Mucosa of descending colon (tissue), 3 donors: ENCODE measurements around the gene NTRK3. TPM values are rescaled to one million over a fixed set of nuclear protein-coding genes. Genes with fewer than 3 reads are reported as not detected.

Experiments
- ATAC-seq: fragments of 200-7000 bp; cut with Tn5 transposase; one replicate; pipeline ENCODE4 v1.9.1; 2020; ENCODE audit warnings: mild to moderate bottlenecking, moderate library complexity
- DNase-seq, 3 donors: peaks; one replicate each; pipeline ENCODE4 v3.0.0-alpha.2; 2020
- H3K36me3 ChIP-seq: fragments of 200-600 bp; one replicate; pipeline ENCODE4 v1.8.0; 2021; ENCODE audit warnings: low read depth, mild to moderate bottlenecking
- H3K4me1 ChIP-seq: fragments of 200-600 bp; one replicate; pipeline ENCODE4 v1.8.0; 2021; ENCODE audit warnings: low read depth, mild to moderate bottlenecking
- H3K4me3 ChIP-seq: fragments of 200-600 bp; one replicate; pipeline ENCODE4 v1.8.0; 2021; ENCODE audit warnings: mild to moderate bottlenecking
- H3K9me3 ChIP-seq: fragments of 200-600 bp; one replicate; pipeline ENCODE4 v1.8.0; 2021; ENCODE audit warnings: mild to moderate bottlenecking
- CTCF ChIP-seq: fragments of 200-600 bp; IDR thresholded peaks from one replicate; pipeline ENCODE4 v1.8.0; 2022; ENCODE audit warnings: antibody characterized with exemption, mild to moderate bottlenecking
- intact Hi-C, 2 donors: fragments of 100-400 bp; cut with DNase I in 1 of 2; cut with micrococcal nuclease in 1 of 2; formaldehyde crosslinking; loops; one replicate each; pipeline versions ENCODE4 v1.11.0 to v1.11.1; 2022; cut with DNase I, micrococcal nuclease
- total RNA-seq, 3 donors: library from RNA; stranded (reverse); fragmentation: NEBNext Ultra II Directional in 2 of 3; extraction: Animal tissue kit (Norgen Biotek cat#: 25700) in 2 of 3; gene quantifications; one replicate each; pipeline versions ENCODE4 v1.2.1 to v1.2.4, GENCODE V29; 2021 to 2023
- donor health status: DM: no; HTN: no; CAD: no; lungs with moderate emphysema.
- donor health status: DM: no; HTN: no; CAD: no.
- donor health status: DM: no; HTN: yes; CAD: no.

Gene NTRK3
- total RNA-seq, 3 donors from 2014 or later: 0.78 to 2.8 (median 2.1) TPM

GRCh38 chr15:87930457-87930856 lies 326.1 kb downstream of the NTRK3 start:
- ATAC-seq (no peak), DNase-seq (no peak)
- no peaks in the 10 kb centered on the region for H3K9me3 ChIP-seq
- H3K4me1 ChIP-seq: no peaks in the 10 kb centered on the region
- intact Hi-C loops: no loop called here
- TF ChIP-seq CTCF: no peak
- H3K4me3 ChIP-seq: no peak overlapping the region
- no peaks in the 10 kb centered on the region for H3K36me3 ChIP-seq

DNA sequence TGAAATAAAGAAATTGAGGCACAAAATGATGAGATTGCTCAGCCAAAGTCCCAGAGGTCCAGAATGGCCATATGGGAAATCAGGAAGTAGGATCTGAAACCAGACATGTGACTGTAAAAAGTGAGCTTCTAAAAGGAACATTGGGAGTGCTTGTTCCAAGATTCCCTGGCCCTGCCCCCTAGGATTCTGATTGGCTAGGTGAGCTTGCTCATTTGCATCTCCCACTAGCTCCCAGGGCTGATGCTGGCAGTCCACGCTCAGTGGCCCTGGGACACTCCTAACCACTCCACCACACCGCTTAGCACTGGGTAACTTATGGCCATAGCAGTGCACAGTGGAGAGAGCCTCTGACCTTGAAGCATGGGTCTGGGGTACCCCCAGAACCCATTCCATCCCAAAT lies 326.7 kb downstream of the NTRK3 start:
- Histone ChIP-seq H3K4me1 (no peaks in the 10 kb centered on the region), H3K4me3 (no peak overlapping the region), H3K36me3 (no peaks in the 10 kb centered on the region), H3K9me3 (no peaks in the 10 kb centered on the region)
- DNase-seq (no peak), ATAC-seq (no peak)
- TF ChIP-seq CTCF: no peak
- intact Hi-C loops: no loop called here

DNA sequence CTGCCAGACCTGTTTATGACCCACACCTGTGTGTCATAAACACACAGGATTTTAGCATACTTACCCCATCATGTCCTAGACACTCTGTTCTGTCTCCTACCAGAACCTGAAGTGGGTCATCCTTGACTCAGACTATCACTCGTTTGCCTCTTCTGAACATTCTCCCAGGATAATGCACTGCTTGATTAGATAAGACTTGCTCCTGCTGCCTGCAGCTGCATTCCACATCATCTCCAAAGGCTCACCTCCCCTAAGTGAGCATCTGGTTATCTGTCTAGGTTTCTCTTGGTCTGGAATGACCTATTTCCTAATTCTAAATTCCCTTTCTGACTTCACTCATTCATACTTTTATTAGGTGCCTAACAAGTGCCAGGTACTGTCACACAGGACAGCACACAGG lies 332.1 kb downstream of the NTRK3 start:
- H3K4me1 ChIP-seq: no peaks in the 10 kb centered on the region
- DNase-seq (no peak), ATAC-seq (no peak)
- H3K4me3 ChIP-seq: no peak overlapping the region
- H3K36me3 ChIP-seq: no peaks in the 10 kb centered on the region
- no peak for TF ChIP-seq CTCF
- no peaks in the 10 kb centered on the region for H3K9me3 ChIP-seq
- intact Hi-C loops: no loop called here

DNA sequence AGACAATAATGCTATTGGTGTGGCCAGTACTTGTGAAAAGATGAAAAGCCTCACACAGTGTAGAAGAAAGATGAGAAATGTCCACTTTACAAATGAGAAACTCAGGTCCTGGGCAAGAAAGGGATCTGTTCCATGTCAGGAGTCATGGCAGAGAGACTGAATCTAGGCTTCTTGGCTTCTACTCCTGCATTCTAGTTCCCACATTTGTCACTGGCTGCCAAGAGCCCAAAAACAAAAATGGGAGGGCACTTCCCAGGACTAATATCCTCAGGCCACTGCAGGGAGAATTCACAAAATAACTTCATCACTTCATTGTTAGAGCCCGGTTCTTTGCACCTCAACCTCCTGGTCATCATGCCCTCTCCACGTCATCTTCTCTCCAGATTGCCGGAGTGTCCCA lies 337.5 kb downstream of the NTRK3 start:
- Histone ChIP-seq H3K4me3 (no peak overlapping the region), H3K9me3 (no peaks in the 10 kb centered on the region), H3K4me1 (no peaks in the 10 kb centered on the region), H3K36me3 (no peaks in the 10 kb centered on the region)
- DNase-seq (no peak), ATAC-seq (no peak)
- intact Hi-C loops: no loop called here
- no peak for TF ChIP-seq CTCF

DNA sequence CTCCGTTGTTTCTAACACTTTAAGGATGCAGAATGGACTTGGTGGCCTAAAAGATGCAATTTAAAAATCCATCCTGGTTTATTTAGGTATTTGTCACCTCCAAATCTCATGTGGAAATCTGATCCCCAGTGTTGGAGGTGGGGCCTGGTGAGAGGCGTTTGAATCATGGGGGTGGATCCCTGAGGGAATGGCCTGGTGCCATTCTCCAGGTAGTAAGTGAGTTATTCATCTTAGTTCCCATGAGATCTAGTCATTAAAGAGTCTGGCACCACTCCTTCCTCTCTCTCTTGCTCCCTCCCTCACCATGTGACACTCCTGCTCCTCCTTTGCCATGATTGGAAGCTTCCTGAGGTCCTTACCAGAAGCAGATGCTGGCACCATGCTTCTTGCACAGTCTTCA lies 339.1 kb downstream of the NTRK3 start:
- Histone ChIP-seq H3K4me1 (no peaks in the 10 kb centered on the region), H3K9me3 (no peaks in the 10 kb centered on the region), H3K4me3 (no peak overlapping the region), H3K36me3 (no peaks in the 10 kb centered on the region)
- intact Hi-C loops: no loop called here
- DNase-seq: no peak
- TF ChIP-seq CTCF: no peak
- ATAC-seq: no peak

DNA sequence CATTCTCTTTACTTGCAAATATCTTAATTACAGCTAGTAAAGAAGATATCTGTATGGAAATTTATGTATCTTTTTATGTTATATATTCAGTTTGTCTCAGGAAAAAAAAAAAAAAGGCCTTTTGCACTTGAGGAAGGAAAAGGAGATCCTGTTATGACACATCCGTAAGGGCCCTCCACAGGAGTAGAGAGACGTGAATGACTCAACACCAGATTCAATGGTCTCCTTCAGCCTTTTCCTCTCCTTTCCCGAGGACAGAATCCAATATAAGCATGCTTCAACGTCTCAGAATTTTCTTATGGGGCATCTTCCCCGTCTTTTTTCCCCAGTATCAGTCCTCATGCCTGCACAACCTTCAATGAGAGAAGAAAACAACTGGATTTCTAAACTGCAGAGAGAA lies 340.3 kb downstream of the NTRK3 start:
- intact Hi-C loops: no loop called here
- DNase-seq (no peak), ATAC-seq (no peak)

More for the DNA sequence above, 340.3 kb downstream of the NTRK3 start:
- Histone ChIP-seq H3K36me3 (no peaks in the 10 kb centered on the region), H3K9me3 (no peaks in the 10 kb centered on the region), H3K4me3 (no peak overlapping the region), H3K4me1 (no peaks in the 10 kb centered on the region)
- no peak for TF ChIP-seq CTCF
